Erythroblast (primary cell): ENCODE measurements around the gene WDPCP.

ENCODE experiments used
- GATA1 ChIP-seq: IDR thresholded peaks from 2 replicates; pipeline ENCODE4 v1.6.1; 2011; ENCODE audit warnings: low read depth, mild to moderate bottlenecking, control low read depth, low read length, moderate library complexity
- POLR2A ChIP-seq: IDR thresholded peaks from 2 replicates; pipeline ENCODE4 v1.6.1; 2011; ENCODE audit warnings: mild to moderate bottlenecking, low read length

DNA sequence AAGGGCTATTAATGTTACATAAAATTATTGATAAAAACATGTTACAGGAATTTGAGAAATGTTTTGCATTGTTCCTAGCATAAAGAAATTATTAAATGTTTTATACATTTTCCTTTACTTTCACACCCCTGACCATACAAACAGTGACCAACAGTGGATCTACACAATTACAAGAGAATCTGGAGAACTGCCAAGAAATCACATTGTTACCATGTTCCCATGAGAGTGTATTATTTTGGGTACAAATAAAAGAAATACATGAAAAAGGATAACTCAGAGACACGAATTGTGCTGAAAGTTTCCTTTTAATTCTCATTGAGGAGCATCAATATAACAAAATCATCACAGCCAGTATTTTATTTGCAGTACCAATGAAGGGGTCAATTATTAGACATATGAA lies 150.1 kb downstream of the WDPCP start:
- TF ChIP-seq POLR2A, result no peak
- no peak for TF ChIP-seq GATA1
